Measurements from ENCODE around the gene CHID1.

DNA sequence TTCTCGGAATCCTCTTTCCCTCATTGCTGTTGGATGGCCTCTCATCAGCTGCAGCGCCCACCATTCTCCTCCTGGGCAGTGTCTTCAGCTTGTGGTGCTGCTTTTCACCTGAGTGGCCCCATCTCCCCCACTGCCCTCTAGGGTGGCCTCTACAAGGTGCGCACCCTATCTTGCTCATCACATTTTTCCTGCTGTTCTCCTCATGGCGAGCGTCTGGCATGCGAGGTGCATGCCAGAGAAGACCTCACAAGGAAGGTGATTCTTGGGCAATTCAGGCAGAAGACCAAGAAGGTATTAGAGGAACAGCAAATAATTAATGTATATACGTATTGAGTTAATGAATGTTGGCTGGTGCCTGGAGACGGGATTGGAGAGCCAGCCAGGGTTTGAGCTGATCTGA, 18.2 kb upstream of the CHID1 start:
- TF ChIP-seq EP300 (IDR thresholded peaks at IDR 0.05), result no peak
- TF ChIP-seq, protein P1, sequence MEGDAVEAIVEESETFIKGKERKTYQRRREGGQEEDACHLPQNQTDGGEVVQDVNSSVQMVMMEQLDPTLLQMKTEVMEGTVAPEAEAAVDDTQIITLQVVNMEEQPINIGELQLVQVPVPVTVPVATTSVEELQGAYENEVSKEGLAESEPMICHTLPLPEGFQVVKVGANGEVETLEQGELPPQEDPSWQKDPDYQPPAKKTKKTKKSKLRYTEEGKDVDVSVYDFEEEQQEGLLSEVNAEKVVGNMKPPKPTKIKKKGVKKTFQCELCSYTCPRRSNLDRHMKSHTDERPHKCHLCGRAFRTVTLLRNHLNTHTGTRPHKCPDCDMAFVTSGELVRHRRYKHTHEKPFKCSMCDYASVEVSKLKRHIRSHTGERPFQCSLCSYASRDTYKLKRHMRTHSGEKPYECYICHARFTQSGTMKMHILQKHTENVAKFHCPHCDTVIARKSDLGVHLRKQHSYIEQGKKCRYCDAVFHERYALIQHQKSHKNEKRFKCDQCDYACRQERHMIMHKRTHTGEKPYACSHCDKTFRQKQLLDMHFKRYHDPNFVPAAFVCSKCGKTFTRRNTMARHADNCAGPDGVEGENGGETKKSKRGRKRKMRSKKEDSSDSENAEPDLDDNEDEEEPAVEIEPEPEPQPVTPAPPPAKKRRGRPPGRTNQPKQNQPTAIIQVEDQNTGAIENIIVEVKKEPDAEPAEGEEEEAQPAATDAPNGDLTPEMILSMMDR (IDR thresholded peaks at IDR 0.05), result no peak
